Motor neuron (in vitro differentiated cells): ENCODE measurements around the gene EIF3K. TPM values are rescaled to one million over a fixed set of nuclear protein-coding genes. Genes with fewer than 3 reads are reported as not detected.
"Not testable (repeated sequence)": the region's sequence is repeated elsewhere in the genome, so short reads cannot be mapped to it uniquely, and the experiment has no call there.

Source experiments
- ATAC-seq, 8 experiments: fragments of 200-7000 bp; cut with Tn5 transposase; replicated peaks in 6 of 8; 2 replicates each; pipeline ENCODE4 v1.8.0; 2021; ENCODE audit warnings: mild to moderate bottlenecking in 8 of 8, moderate library complexity in 8 of 8
- H3K27ac ChIP-seq, 2 donors: fragments of 250-450 bp; sonication (Bioruptor Pico); 2 replicates each; pipeline ENCODE4 v1.9.0; 2021; ENCODE audit warnings: antibody characterized with exemption in 2 of 2, mild to moderate bottlenecking in 2 of 2, moderate library complexity in 1 of 2
- H3K4me1 ChIP-seq, 2 donors: fragments of 250-450 bp; sonication (Bioruptor Pico); replicated peaks in 1 of 2; 2 replicates each; pipeline ENCODE4 v1.6.1; 2021; ENCODE audit warnings: antibody characterized with exemption in 2 of 2, mild to moderate bottlenecking in 2 of 2, moderate library complexity in 1 of 2
- H3K4me3 ChIP-seq, 5 donors: fragments of 250-450 bp; sonication (Bioruptor Pico); 2 replicates each; pipeline ENCODE4 v1.9.0; 2021; ENCODE audit warnings: antibody characterized with exemption in 5 of 5, mild to moderate bottlenecking in 5 of 5, moderate library complexity in 4 of 5
- WGBS, 10 experiments: fragments of 450-650 bp; shearing (Covaris generic); methylation state at CpG; one replicate each; pipeline ENCODE4 v1.0.0; 2022; 5-methylcytosine and 5-hydroxymethylcytosine counted together
- in situ Hi-C, 9 experiments: fragments of 400-800 bp; cut with MboI; loops; one replicate each; pipeline ENCODE4 v1.15.0; 2021; ENCODE audit warnings: low sequenced_read_pairs in 9 of 9, low pct_unique_long_range_greater_than_20kb in 2 of 9; ENCODE audit not compliant: unreplicated experiment in 9 of 9
- total RNA-seq, 8 experiments: library from RNA; unstranded; fragments of 300-600 nt; gene quantifications; 2 replicates each; pipeline versions ENCODE4 v1.2.3 to v1.2.4, GENCODE V29; 2022

The EIF3K gene
- total RNA-seq, 8 experiments from 2014 or later, result 285 to 408 (median 333) TPM

- Histone ChIP-seq H3K27ac (no peak overlapping the region), H3K4me1 (no peaks in the 10 kb centered on the region), H3K4me3 (no peak overlapping the region)
- in situ Hi-C loops, result loop anchor here in 3 of 9 experiments (25.0 kb wide), 2 partner anchors 117 to 217 kb away; partner anchors contain the start of gene FAM98C (in 2 of the 3)
- no peak for ATAC-seq
- 67 to 100% (median 93%) methylated on average over 1 to 2 of the region's 6 CpGs; no CpG with 5 or more reads in 5 of the 10 experiments for WGBS, 10 experiments
These were observed 10.6 kb downstream of the EIF3K start for GRCh38 chr19:38629568-38629967.

GRCh38 chr19:38631301-38631700, 12.3 kb downstream of the EIF3K start:
- H3K27ac ChIP-seq, H3K4me1 ChIP-seq, H3K4me3 ChIP-seq, ATAC-seq: not testable (repeated sequence)
- 52 to 100% (median 84%) methylated on average over 1 to 7 of the region's 11 CpGs; no CpG with 5 or more reads in 6 of the 10 experiments for WGBS, 10 experiments
- in situ Hi-C loops, result loop anchor here in 4 of 9 experiments (10.0 to 25.0 kb wide), 4 partner anchors 86 to 226 kb away; partner anchors contain the start of gene FAM98C (in 3 of the 4)

GRCh38 chr19:38631811-38632475, 13.0 kb downstream of the EIF3K start:
- not testable (repeated sequence) for ATAC-seq, H3K4me3 ChIP-seq, H3K4me1 ChIP-seq, H3K27ac ChIP-seq
- 20 to 90% (median 73%) methylated on average over 1 to 5 of the region's 7 CpGs; no CpG with 5 or more reads in 2 of the 10 experiments for WGBS, 10 experiments
- in situ Hi-C loops, result loop anchor here in 4 of 9 experiments (10.0 to 25.0 kb wide), 4 partner anchors 87 to 227 kb away; partner anchors contain the start of gene FAM98C (in 3 of the 4)

- Histone ChIP-seq H3K4me1 (no peaks in the 10 kb centered on the region), H3K27ac (no peak overlapping the region), H3K4me3 (no peak overlapping the region)
- 40 to 100% (median 93%) methylated on average over 1 to 14 of the region's 16 CpGs; no CpG with 5 or more reads in 3 of the 10 experiments for WGBS, 10 experiments
- no peak for ATAC-seq
- in situ Hi-C loops, result loop anchor here in 4 of 9 experiments (10.0 to 25.0 kb wide), 4 partner anchors 88 to 228 kb away; partner anchors contain the start of gene FAM98C (in 3 of the 4)
These were observed 13.7 kb downstream of the EIF3K start for GRCh38 chr19:38632476-38633213.

- peak; percentile 13 to 77 (median 60) for ATAC-seq
- no peak overlapping the region for H3K4me3 ChIP-seq
- H3K4me1 ChIP-seq, result no peaks in the 10 kb centered on the region
- H3K27ac ChIP-seq, result no peak overlapping the region
- 0 to 100% (median 56%) methylated on average over 1 to 5 of the region's 17 CpGs; no CpG with 5 or more reads in 1 of the 10 experiments for WGBS, 10 experiments
- in situ Hi-C loops, result loop anchor here in 4 of 9 experiments (10.0 to 25.0 kb wide), 4 partner anchors 90 to 230 kb away; partner anchors contain the start of gene FAM98C (in 3 of the 4)
These were observed 15.9 kb downstream of the EIF3K start for GRCh38 chr19:38634757-38635482.

- no peak overlapping the region for H3K27ac ChIP-seq
- no peaks in the 10 kb centered on the region for H3K4me1 ChIP-seq
- ATAC-seq, result no peak
- in situ Hi-C loops, result loop anchor here in 4 of 9 experiments (10.0 to 25.0 kb wide), 4 partner anchors 91 to 231 kb away; partner anchors contain the start of gene FAM98C (in 3 of the 4)
- no peak overlapping the region for H3K4me3 ChIP-seq
- WGBS, 10 experiments, result 69 to 100% (median 80%) methylated on average over 1 to 6 of the region's 17 CpGs; no CpG with 5 or more reads in 1 of the 10 experiments
These were observed 16.8 kb downstream of the EIF3K start for GRCh38 chr19:38635483-38636399.

- in situ Hi-C loops, result loop anchor here in 4 of 9 experiments (10.0 to 25.0 kb wide), 4 partner anchors 94 to 234 kb away; partner anchors contain the start of gene FAM98C (in 3 of the 4)
- no peak overlapping the region for H3K4me3 ChIP-seq
- WGBS, 10 experiments, result 94 to 100% (median 100%) methylated on average over 1 to 3 of the region's 3 CpGs; no CpG with 5 or more reads in 3 of the 10 experiments
- H3K27ac ChIP-seq, result no peak overlapping the region
- ATAC-seq, result no peak
- no peaks in the 10 kb centered on the region for H3K4me1 ChIP-seq
These were observed 19.5 kb downstream of the EIF3K start for GRCh38 chr19:38638461-38638860.

GRCh38 chr19:38639679-38640078, 20.7 kb downstream of the EIF3K start:
- 80 to 100% (median 100%) methylated on average over 1 to 2 of the region's 2 CpGs; no CpG with 5 or more reads in 4 of the 10 experiments for WGBS, 10 experiments
- in situ Hi-C loops, result loop anchor here in 4 of 9 experiments (10.0 to 25.0 kb wide), 4 partner anchors 95 to 235 kb away; partner anchors contain the start of gene FAM98C (in 3 of the 4)
- no peak for ATAC-seq

GRCh38 chr19:38640368-38640767, 21.4 kb downstream of the EIF3K start:
- Histone ChIP-seq H3K4me3 (no peak overlapping the region), H3K4me1 (no peaks in the 10 kb centered on the region), H3K27ac (no peak overlapping the region)
- in situ Hi-C loops, result loop anchor here in 3 of 9 experiments (25.0 kb wide), 2 partner anchors 128 to 228 kb away; partner anchors contain the start of gene FAM98C (in 2 of the 3)
- WGBS, 10 experiments, result 20 to 100% (median 96%) methylated on average over 1 to 4 of the region's 4 CpGs; no CpG with 5 or more reads in 5 of the 10 experiments
- no peak for ATAC-seq

More at GRCh38 chr19:38639679-38640078, 20.7 kb downstream of the EIF3K start:
- no peaks in the 10 kb centered on the region for H3K4me1 ChIP-seq
- no peak overlapping the region for H3K27ac ChIP-seq
- H3K4me3 ChIP-seq, result no peak overlapping the region

GRCh38 chr19:38642176-38642575, 23.2 kb downstream of the EIF3K start:
- peak in 1 of 8 experiments; percentile 17 for ATAC-seq
- no peaks in the 10 kb centered on the region for H3K4me1 ChIP-seq
- no peak overlapping the region for H3K4me3 ChIP-seq
- in situ Hi-C loops, result loop anchor here in 3 of 9 experiments (25.0 kb wide), 2 partner anchors 130 to 230 kb away; partner anchors contain the start of gene FAM98C (in 2 of the 3)
- H3K27ac ChIP-seq, result no peak overlapping the region
- 58 to 91% (median 87%) methylated on average over 2 to 4 of the region's 9 CpGs; no CpG with 5 or more reads in 7 of the 10 experiments for WGBS, 10 experiments

- in situ Hi-C loops, result loop anchor here in 3 of 9 experiments (25.0 kb wide), 2 partner anchors 132 to 232 kb away; partner anchors contain the start of gene FAM98C (in 2 of the 3)
- Histone ChIP-seq H3K4me3 (no peak overlapping the region), H3K4me1 (peaks cover 4 to 5% of the 10 kb centered on the region in 2 donors), H3K27ac (no peak overlapping the region)
- WGBS, 10 experiments, result 80 to 100% (median 95%) methylated on average over 2 to 4 of the region's 8 CpGs; no CpG with 5 or more reads in 5 of the 10 experiments
- no peak for ATAC-seq
These were observed 25.7 kb downstream of the EIF3K start for GRCh38 chr19:38644719-38645118.
